Myometrial cell (primary cell): ENCODE measurements around the gene PRPS1. TPM values are rescaled to one million over a fixed set of nuclear protein-coding genes. Genes with fewer than 3 reads are reported as not detected.

Source experiments
- total RNA-seq: library from RNA; depleted of rRNA; stranded (reverse); fragments of >200 nt; gene quantifications from 2 replicates; pipeline ENCODE4 v1.2.3, GENCODE V29; 2015

PRPS1 gene
- total RNA-seq: 26.2 and 30.1 TPM in 2 replicates

DNA sequence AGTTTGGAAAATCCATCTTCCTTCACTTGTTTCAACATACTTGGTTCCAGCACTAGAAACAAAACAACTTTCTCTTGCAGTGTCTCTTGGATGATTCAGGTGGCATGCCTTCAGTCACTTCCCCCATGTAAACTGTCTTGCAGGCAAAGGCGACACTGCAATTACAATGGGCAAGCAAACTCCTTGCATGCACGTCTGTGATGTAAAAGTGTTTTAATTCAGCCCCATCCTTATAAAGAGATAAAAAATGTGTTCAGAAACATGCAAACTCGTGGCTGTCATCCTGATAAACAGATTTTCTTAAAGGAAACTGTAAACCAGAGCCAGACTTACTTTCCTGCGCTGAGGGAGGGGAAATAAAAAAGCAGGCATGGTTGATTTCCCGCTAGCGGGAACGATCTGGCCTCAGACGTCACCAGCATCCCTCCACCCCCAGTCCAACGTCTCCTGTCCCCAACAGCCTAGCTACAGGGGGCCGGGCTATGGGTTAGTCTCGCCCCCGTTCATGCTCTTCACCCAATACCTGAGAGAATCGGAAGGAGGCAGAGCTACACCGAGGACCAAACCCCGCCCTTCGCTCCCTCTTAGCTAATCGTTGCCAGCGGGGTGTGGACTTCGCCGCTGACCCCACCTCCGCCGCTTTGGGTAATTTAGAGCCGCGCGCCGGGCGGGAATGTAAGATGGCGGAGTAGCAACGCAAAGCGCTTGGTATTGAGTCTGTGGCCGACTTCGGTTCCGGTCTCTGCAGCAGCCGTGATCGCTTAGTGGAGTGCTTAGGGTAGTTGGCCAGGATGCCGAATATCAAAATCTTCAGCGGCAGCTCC lies at the start of gene PRPS1:
PRPS1 (plus strand) TSS at position 673 of the 824 bp plus-strand sequence; CDS start at position 792, 119 bp downstream.

Other genes with a start within 250 kb of the PRPS1 start
- not detected in 2 replicates for gene FRMPD3, start 178.9 kb upstream of the PRPS1 start, total RNA-seq
- 116 and 135 TPM in 2 replicates for gene TSC22D3, start 147.3 kb downstream of the PRPS1 start, total RNA-seq
- not detected in 2 replicates for gene NCBP2L, start 149.2 kb downstream of the PRPS1 start, total RNA-seq
- 11.7 and 13.5 TPM in 2 replicates for gene MID2, start 197.4 kb downstream of the PRPS1 start, total RNA-seq